ENCODE measurements around the gene MT1F.

The MT1F gene

DNA sequence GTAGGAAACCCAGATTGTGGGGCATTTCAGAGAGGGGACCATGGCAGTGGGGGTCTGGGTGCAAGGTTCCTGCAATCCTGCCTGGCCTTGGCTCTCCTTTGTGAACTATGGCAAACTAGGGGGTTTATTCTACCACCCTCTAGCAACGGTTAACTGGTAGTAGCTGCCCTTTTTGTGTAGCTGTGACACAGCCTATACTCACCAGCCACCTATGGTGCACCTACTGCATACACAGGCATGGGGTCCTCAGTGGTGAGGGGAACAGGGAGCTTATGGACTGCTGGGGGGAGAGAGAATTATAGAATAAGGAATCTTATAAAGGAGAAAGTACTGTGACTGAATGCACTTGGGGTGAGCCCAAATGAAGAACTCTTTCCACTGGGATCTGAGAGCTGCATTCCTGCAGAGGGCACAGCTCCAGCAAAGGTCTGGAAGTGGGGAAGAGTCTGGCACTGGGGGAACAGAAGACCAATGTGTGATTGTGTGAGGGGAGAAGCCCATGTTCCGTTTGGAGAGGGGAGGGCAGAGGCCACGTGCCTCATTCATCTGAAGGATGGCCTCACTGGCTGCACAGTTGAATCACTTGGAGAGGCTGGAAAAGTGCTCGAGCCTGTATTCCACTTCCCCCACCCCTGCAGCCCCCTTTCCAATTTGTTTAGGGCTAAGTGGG, 26.6 kb downstream of the MT1F start:
- Histone ChIP-seq H3K4me3 (replicated peaks; ENCODE audit: insufficient read depth, low read length) (no peak overlapping the region), H3K27ac (replicated peaks) (no peak overlapping the region), H3K27me3 (ENCODE audit: insufficient read depth, poor library complexity, severe bottlenecking) (no peaks in the 10 kb centered on the region)
- no peak for DNase-seq (ENCODE audit: low read depth in 1 of 2, low spot score in 1 of 2)
- TF ChIP-seq GABPA (IDR thresholded peaks at IDR 0.05; ENCODE audit: low read depth) = no peak
- no peak for TF ChIP-seq CTCF (IDR thresholded peaks at IDR 0.05; ENCODE audit: insufficient read depth, low read length)
- no peak for TF ChIP-seq POLR2AphosphoS5 (IDR thresholded peaks at IDR 0.05; ENCODE audit: low read depth)
- TF ChIP-seq, protein P1, sequence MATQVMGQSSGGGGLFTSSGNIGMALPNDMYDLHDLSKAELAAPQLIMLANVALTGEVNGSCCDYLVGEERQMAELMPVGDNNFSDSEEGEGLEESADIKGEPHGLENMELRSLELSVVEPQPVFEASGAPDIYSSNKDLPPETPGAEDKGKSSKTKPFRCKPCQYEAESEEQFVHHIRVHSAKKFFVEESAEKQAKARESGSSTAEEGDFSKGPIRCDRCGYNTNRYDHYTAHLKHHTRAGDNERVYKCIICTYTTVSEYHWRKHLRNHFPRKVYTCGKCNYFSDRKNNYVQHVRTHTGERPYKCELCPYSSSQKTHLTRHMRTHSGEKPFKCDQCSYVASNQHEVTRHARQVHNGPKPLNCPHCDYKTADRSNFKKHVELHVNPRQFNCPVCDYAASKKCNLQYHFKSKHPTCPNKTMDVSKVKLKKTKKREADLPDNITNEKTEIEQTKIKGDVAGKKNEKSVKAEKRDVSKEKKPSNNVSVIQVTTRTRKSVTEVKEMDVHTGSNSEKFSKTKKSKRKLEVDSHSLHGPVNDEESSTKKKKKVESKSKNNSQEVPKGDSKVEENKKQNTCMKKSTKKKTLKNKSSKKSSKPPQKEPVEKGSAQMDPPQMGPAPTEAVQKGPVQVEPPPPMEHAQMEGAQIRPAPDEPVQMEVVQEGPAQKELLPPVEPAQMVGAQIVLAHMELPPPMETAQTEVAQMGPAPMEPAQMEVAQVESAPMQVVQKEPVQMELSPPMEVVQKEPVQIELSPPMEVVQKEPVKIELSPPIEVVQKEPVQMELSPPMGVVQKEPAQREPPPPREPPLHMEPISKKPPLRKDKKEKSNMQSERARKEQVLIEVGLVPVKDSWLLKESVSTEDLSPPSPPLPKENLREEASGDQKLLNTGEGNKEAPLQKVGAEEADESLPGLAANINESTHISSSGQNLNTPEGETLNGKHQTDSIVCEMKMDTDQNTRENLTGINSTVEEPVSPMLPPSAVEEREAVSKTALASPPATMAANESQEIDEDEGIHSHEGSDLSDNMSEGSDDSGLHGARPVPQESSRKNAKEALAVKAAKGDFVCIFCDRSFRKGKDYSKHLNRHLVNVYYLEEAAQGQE (IDR thresholded peaks at IDR 0.05; ENCODE audit: insufficient replicate concordance, low read depth) = no peak
- TF ChIP-seq SPI1 (IDR thresholded peaks at IDR 0.05; ENCODE audit: borderline replicate concordance, low read depth) = no peak

DNA sequence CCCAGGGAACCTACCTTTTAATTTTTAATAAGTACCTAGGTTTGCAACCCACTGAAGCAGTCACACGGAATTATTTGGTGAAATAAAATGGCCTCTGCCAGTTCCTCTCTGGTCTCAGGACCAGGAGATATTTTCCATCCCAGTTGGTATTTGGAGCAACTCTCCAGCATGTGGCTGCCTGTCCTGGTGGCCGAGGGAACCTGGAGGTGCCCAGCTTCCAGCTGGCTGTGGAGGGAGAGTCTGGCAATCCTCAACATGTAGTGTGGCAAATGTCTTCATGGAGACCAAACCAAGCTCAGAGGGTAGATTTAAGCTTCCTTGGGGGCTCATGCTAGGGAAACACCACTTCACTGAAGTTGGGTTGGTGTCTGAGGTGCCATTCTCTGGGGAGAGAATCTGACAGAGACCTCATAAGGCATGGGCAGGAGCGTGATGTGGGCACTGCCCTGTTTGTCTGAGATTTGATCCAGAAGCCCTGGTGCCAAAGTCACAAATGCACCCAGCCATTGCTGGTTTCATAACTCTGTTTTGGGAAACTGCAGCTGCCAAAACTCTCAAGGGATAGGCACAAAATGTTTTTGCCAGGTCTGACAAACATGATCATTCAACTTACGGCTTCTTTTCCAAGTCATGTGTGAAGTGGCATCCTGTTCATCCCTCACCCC, 27.3 kb downstream of the MT1F start:
- Histone ChIP-seq H3K4me3 (replicated peaks; ENCODE audit: insufficient read depth, low read length) (no peak overlapping the region), H3K27me3 (ENCODE audit: insufficient read depth, poor library complexity, severe bottlenecking) (no peaks in the 10 kb centered on the region)
- TF ChIP-seq POLR2AphosphoS5 (IDR thresholded peaks at IDR 0.05; ENCODE audit: low read depth) (no peak), GABPA (IDR thresholded peaks at IDR 0.05; ENCODE audit: low read depth) (no peak), SPI1 (IDR thresholded peaks at IDR 0.05; ENCODE audit: borderline replicate concordance, low read depth) (no peak), CTCF (IDR thresholded peaks at IDR 0.05; ENCODE audit: insufficient read depth, low read length) (no peak)
- TF ChIP-seq, protein P1 (IDR thresholded peaks at IDR 0.05; ENCODE audit: insufficient replicate concordance, low read depth) = no peak

DNA sequence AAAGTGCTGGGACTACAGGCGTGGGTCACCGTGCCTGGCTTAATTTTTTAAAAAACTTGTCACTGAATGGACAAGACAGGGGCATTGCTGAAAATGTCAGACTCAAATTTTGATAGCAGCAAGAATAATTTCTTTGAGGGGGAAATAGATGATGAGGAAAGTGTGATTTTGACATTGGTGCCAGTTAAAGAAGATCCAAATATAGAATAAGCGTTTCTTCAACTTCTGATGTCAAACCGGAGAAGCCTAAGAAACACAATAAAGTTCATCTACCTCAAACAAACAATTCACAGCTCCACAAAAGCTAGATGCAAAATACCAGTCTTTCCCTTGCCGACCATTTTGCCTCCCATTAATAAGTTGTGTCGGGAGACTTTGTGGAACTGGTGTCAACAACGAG, 29.0 kb downstream of the MT1F start:
- H3K27me3 ChIP-seq (ENCODE audit: insufficient read depth, poor library complexity, severe bottlenecking) = no peaks in the 10 kb centered on the region
- no peak overlapping the region for H3K4me3 ChIP-seq (replicated peaks; ENCODE audit: insufficient read depth, low read length)
- DNase-seq (ENCODE audit: low read depth in 1 of 2, low spot score in 1 of 2) = no peak
- TF ChIP-seq POLR2AphosphoS5 (IDR thresholded peaks at IDR 0.05; ENCODE audit: low read depth) (no peak), GABPA (IDR thresholded peaks at IDR 0.05; ENCODE audit: low read depth) (no peak), CTCF (IDR thresholded peaks at IDR 0.05; ENCODE audit: insufficient read depth, low read length) (no peak), SPI1 (IDR thresholded peaks at IDR 0.05; ENCODE audit: borderline replicate concordance, low read depth) (no peak)
- TF ChIP-seq, protein P1 (IDR thresholded peaks at IDR 0.05; ENCODE audit: insufficient replicate concordance, low read depth) = no peak
- H3K27ac ChIP-seq (replicated peaks) = no peak overlapping the region

More for the DNA sequence above, 27.3 kb downstream of the MT1F start:
- DNase-seq (ENCODE audit: low read depth in 1 of 2, low spot score in 1 of 2) = no peak
- H3K27ac ChIP-seq (replicated peaks) = no peak overlapping the region

Data from HL-60 (cell line).